Ishikawa (cell line): ENCODE measurements around the gene SHMT1.

Experiments
- CREB1 ChIP-seq: IDR thresholded peaks from 2 replicates; pipeline ENCODE4 v1.6.1; 2012; ENCODE audit warnings: low read depth
- EP300 ChIP-seq: IDR thresholded peaks from 2 replicates; pipeline ENCODE4 v1.6.1; 2012; ENCODE audit warnings: borderline replicate concordance
- RAD21 ChIP-seq: IDR thresholded peaks from 2 replicates; pipeline ENCODE4 v1.6.1; 2012; ENCODE audit warnings: low read depth
- TAF1 ChIP-seq: IDR thresholded peaks from 2 replicates; pipeline ENCODE4 v1.6.1; 2012; ENCODE audit warnings: low read depth, mild to moderate bottlenecking
- TF ChIP-seq, protein P1 (sequence below): IDR thresholded peaks from 2 replicates; pipeline ENCODE4 v1.6.1; 2012

DNA sequence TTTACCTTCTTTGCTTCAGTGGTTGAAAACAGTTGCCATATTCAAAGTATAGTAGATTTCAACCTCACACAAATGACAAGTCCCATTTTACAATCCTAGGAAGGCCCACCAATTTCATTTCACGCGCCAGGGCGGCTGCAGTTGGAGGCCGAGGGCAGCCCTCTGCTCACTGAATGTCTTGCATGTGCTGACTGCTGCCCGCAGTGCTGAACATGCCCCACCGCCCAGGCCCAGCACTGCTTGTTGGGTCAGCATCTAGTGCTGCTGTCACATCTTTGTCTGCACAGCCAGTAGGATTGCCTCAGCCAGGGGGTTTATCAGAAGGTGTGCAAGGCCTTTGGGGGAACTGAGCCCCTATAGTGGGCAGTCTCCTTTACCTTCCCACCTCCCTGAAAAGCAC, 36.8 kb downstream of the SHMT1 start:
- TF ChIP-seq CREB1 (no peak), EP300 (no peak), TAF1 (no peak), RAD21 (no peak)
- TF ChIP-seq, protein P1, sequence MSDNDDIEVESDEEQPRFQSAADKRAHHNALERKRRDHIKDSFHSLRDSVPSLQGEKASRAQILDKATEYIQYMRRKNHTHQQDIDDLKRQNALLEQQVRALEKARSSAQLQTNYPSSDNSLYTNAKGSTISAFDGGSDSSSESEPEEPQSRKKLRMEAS, result no peak
